Activated naive CD4-positive, alpha-beta T cell treated with anti-CD3 and anti-CD28 coated beads, Interleukin-2, amount 50 U/mL, for 24 hours (primary cell): ENCODE results near the gene RTP4.

Experiments
- H3K27ac Mint-ChIP-seq: one replicate; pipeline ENCODE4 v1.8.0; 2021; ENCODE audit warnings: mild to moderate bottlenecking, mixed read lengths
- H3K27me3 Mint-ChIP-seq: one replicate; pipeline ENCODE4 v1.8.0; 2021; ENCODE audit warnings: mixed read lengths
- H3K36me3 Mint-ChIP-seq: one replicate; pipeline ENCODE4 v1.8.0; 2021; ENCODE audit warnings: mixed read lengths
- H3K4me1 Mint-ChIP-seq: one replicate; pipeline ENCODE4 v1.8.0; 2021; ENCODE audit warnings: mixed read lengths
- H3K4me3 Mint-ChIP-seq: one replicate; pipeline ENCODE4 v1.8.0; 2021; ENCODE audit warnings: mild to moderate bottlenecking, mixed read lengths
- H3K9me3 Mint-ChIP-seq: one replicate; pipeline ENCODE4 v1.8.0; 2021; ENCODE audit warnings: mixed read lengths

Gene RTP4, protein sequence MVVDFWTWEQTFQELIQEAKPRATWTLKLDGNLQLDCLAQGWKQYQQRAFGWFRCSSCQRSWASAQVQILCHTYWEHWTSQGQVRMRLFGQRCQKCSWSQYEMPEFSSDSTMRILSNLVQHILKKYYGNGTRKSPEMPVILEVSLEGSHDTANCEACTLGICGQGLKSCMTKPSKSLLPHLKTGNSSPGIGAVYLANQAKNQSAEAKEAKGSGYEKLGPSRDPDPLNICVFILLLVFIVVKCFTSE

DNA sequence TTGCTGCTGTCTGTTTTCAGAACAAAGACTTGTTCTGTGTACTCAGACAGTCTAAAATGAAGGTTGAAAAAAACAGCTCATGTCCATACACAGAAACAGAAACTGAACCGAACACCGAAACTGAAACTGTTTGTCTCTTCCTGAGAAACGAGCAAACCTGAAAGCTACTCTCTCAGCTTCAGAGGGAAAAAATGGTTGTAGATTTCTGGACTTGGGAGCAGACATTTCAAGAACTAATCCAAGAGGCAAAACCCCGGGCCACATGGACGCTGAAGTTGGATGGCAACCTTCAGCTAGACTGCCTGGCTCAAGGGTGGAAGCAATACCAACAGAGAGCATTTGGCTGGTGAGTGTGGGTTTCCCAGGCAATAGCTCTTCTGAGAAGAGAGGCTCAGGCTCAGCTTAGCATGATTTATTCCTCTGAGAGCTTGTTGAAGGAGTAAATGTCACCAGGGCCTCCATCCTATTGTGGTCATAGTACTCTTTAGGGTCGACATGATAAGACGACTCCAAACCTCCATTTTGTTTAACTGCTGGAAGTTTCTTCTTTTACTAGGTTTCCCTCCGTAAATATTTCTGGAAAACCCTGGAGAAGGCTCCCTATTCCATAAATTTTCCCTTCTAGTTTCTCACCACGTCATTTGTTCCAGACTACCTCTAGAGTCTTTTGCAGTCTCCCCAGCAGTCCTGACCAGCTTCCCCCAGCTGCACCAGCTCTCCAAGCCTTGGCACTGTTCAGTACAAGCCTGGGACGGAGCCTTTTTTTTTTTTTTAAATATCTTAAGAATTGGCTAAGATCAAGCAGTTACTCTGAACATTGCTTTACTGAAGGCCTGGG is at the start of gene RTP4:
Gene RTP4, plus strand, starts transcription at position 135 of the 838 bp plus-strand sequence. Its CDS starts 57 bp downstream, at position 192.
- peak within 1 kb of the TSS; percentile 97 for H3K4me3 Mint-ChIP-seq
- no peaks in the 10 kb centered on the region for H3K9me3 Mint-ChIP-seq
- H3K4me1 Mint-ChIP-seq = peaks cover 43% of the 10 kb centered on the region
- H3K36me3 Mint-ChIP-seq = peaks cover 25% of the 10 kb centered on the region
- no peaks in the 10 kb centered on the region for H3K27me3 Mint-ChIP-seq
- peak within 1 kb of the TSS; percentile 99 for H3K27ac Mint-ChIP-seq

DNA sequence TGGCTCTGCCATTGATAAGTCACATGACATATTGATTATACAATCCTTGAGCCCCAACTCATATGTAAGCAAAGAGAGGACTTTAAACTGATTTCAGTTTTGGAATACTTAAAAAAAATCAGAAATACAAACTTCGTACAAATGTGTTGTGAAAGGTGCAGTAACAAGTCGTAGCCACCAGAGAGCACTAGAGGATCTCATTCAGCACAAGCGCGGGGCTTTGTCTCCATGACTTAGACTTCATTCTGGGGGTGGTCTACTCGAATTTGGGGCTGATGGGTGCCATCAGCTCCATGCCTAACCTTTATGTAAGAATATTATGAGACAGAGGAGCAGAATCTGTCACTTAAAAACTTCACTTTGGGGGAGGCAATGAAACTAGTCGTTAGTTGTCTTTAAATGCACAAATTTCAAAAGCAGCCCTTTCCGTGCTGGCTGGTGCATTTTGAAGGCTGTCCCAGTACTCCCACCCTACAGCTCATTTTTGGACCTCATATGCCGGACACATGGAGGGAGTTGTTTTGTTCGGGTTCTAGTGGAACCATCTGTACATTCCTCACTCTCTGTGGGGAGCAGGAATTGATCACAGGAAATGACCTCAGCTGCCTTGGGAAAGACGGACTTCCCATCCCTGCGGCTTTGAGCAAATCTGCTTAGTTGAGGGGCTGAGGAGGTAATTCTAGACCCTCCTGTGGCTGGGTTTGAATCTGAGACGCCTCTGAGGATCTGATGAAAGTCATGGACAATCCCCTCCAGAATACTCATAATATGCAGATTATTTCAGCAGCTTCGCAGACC is 49.2 kb upstream of the RTP4 start:
- H3K9me3 Mint-ChIP-seq = no peaks in the 10 kb centered on the region
- peaks cover 15% of the 10 kb centered on the region for H3K27me3 Mint-ChIP-seq
- peak overlapping the region; percentile 58 for H3K4me3 Mint-ChIP-seq
- H3K27ac Mint-ChIP-seq = no peak overlapping the region
- H3K36me3 Mint-ChIP-seq = no peaks in the 10 kb centered on the region
- H3K4me1 Mint-ChIP-seq = peaks cover 8% of the 10 kb centered on the region

DNA sequence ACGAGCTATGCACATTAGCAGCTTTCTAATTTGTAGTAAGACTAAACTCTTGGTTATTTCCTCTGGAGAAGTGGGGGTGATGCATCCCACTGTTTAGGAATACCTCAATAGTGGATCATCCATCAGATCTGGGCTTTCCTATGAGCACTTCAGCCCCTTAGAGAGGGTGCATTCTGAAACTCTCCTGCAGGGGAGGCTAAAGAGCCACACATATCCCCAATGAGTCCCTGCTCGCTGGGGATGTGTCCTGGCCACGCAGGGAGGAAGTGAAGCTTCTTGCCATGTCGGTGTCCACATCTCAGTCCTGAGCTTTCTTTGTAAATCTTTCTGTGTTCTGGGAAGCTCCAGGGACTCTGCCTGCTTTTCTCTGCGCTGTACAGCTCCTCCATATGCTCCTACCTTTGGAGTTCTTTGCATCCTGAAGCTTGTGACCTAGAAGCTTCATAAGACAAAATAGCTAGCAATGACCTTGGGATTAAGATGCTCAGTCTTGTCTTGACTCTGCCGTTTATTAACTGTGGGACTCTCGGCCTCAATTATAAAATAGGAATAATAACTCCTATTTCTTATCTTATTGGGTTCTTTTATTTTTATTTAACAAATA is 48.4 kb upstream of the RTP4 start:
- H3K9me3 Mint-ChIP-seq = no peaks in the 10 kb centered on the region

DNA sequence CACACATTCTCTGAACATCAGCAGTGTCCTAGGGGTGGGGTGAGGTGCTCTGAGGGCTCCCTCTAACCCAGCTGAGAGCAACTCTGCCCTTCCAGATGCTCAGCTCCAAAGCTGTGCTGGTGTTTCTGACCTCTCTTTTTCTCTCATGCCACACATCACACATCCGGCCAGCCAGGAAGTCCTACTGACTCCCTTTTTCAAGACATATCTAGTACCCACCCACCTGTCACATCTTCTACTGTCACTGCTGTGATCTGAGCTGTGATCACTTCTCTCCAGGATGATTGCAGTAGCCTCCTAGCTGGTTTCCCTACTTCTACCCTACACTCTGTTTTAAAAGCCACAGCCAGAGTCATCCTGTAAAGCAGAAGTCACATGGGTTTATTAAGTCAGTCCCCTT is 46.4 kb upstream of the RTP4 start:
- Mint-ChIP-seq H3K4me3 (no peak overlapping the region), H3K9me3 (no peaks in the 10 kb centered on the region), H3K27ac (no peak overlapping the region), H3K4me1 (peaks cover 8% of the 10 kb centered on the region), H3K27me3 (peaks cover 8% of the 10 kb centered on the region), H3K36me3 (no peaks in the 10 kb centered on the region)

More for the DNA sequence above, 48.4 kb upstream of the RTP4 start:
- no peak overlapping the region for H3K4me3 Mint-ChIP-seq
- peaks cover 13% of the 10 kb centered on the region for H3K27me3 Mint-ChIP-seq
- no peaks in the 10 kb centered on the region for H3K36me3 Mint-ChIP-seq
- H3K4me1 Mint-ChIP-seq = peaks cover 8% of the 10 kb centered on the region
- no peak overlapping the region for H3K27ac Mint-ChIP-seq

DNA sequence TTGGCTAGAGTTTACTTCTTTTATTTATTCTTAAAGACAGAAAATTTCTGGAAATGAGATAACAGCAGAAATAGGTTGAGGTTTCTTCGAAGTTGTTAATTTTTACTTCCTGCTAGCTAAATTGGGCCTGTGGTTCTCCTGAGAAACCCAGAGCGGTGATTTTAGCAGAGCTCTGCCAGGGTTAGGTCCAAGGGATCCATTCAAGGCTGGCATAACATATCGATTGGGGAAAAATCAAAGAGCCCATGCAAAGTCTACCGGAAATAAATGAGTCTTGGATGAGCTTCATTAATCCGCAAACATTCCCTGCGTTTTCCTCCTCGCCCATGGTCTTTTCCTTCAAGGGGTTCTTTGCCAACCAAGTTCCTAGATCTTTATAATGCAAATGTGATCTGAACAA is 45.9 kb upstream of the RTP4 start:
- Mint-ChIP-seq H3K27ac (no peak overlapping the region), H3K36me3 (no peaks in the 10 kb centered on the region), H3K4me1 (peaks cover 8% of the 10 kb centered on the region), H3K27me3 (peaks cover 6% of the 10 kb centered on the region), H3K4me3 (no peak overlapping the region), H3K9me3 (no peaks in the 10 kb centered on the region)

DNA sequence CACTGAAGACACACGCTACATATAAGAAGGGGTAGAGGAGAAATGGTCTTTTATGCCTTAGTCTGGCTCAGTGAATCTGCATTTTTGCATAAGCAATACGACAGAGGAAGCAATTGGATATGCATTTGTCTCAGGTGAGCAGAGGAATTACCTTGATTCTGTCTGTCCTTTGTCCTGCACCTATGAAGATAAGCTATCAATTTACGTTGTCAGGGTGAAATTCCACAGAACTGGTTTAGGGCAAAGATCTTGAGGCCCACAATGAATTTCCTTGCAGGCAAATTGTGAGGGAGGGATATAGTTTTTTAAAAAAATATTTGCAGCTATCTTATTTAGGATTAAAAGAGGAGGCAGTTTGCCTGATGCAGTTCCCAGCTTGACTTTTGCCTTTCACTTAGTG is 45.1 kb upstream of the RTP4 start:
- Mint-ChIP-seq H3K4me1 (peaks cover 8% of the 10 kb centered on the region), H3K36me3 (no peaks in the 10 kb centered on the region), H3K4me3 (no peak overlapping the region), H3K27ac (no peak overlapping the region), H3K9me3 (no peaks in the 10 kb centered on the region), H3K27me3 (peaks cover 6% of the 10 kb centered on the region)

DNA sequence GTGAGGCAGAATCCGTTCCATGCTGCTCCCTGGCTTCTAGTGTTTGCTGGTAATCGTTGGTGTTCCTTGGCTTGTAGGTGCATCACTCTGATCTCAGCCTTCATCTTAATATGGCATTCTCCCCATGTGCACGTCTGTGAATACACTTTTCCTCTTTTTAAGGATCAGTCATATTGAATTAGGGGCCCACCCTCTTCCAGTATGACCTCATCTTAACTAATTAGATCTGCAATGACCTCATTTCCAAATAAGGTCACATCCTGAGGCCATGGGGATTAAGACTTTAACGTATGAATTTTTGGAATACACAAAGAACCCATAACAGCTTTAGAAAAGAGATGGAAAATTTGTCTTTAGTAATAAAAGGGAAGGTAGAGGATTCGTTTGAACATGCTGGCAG is 42.6 kb upstream of the RTP4 start:
- Mint-ChIP-seq H3K27ac (no peak overlapping the region), H3K27me3 (peaks cover 3% of the 10 kb centered on the region)

DNA sequence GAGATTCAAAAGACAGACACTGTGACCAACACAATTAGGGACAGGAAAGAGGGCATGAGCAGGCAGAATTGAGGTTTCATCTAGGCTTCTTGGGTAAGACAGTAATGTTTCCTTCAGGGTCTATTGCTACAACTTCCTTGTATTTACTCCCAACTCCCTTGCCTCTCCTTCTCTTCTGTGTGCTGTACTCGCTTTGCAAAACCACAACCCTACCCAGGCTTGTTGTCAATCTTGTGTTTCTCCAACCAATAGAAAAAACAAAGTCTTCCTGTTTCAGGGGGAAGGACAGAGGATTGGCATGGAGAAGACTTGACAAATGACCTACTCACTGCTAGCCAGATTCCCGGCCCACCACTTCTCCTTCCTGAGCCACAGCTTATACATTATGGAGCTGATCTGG is 40.3 kb upstream of the RTP4 start:
- Mint-ChIP-seq H3K36me3 (no peaks in the 10 kb centered on the region), H3K4me3 (no peak overlapping the region), H3K27ac (no peak overlapping the region), H3K27me3 (peaks cover 3% of the 10 kb centered on the region), H3K9me3 (no peaks in the 10 kb centered on the region), H3K4me1 (no peaks in the 10 kb centered on the region)

More for the DNA sequence above, 42.6 kb upstream of the RTP4 start:
- Mint-ChIP-seq H3K36me3 (no peaks in the 10 kb centered on the region), H3K4me3 (no peak overlapping the region), H3K9me3 (no peaks in the 10 kb centered on the region), H3K4me1 (no peaks in the 10 kb centered on the region)

DNA sequence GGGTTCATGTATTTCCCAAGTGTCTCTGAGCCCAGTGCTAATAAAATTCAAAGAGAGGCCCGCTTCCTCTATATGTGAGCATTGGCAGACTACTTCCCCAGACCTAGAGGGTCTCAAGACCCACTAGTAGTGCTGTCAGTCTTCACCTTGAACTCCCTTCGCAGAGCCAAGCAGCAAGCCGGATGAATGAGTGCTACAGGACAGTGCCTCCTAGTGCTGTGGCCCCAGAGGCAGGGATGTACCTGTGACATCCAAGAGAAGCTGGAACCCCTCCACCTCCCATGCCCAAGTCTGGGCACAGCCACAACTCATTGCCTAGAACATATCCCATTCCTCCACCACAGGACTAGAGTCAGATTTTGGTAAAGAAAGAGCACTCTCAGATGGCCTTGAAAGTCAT is 39.5 kb upstream of the RTP4 start:
- Mint-ChIP-seq H3K4me3 (no peak overlapping the region), H3K4me1 (no peaks in the 10 kb centered on the region), H3K27me3 (peaks cover 3% of the 10 kb centered on the region), H3K9me3 (no peaks in the 10 kb centered on the region), H3K36me3 (no peaks in the 10 kb centered on the region), H3K27ac (no peak overlapping the region)

DNA sequence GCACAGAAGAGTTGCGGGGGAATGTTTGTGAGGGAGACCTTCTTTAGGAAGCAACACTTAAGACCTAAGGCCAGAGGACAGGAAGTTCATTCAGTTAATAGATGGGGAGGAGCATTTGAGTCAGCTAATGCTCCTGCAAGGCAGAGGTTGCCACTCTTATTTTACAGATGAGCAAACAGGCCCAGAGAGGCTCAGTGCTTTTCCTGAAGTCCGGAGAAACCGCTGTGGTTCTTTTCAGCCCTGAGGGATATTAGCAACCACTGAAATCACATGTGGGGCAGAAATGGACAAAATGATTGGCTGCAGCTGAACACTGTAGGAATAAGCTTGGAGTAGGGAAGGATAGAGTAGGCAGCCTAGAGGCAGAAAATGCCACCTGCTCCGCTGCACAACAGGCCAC is 33.3 kb upstream of the RTP4 start:
- Mint-ChIP-seq H3K9me3 (no peaks in the 10 kb centered on the region), H3K36me3 (no peaks in the 10 kb centered on the region), H3K27me3 (no peaks in the 10 kb centered on the region), H3K4me1 (no peaks in the 10 kb centered on the region), H3K4me3 (no peak overlapping the region), H3K27ac (no peak overlapping the region)

DNA sequence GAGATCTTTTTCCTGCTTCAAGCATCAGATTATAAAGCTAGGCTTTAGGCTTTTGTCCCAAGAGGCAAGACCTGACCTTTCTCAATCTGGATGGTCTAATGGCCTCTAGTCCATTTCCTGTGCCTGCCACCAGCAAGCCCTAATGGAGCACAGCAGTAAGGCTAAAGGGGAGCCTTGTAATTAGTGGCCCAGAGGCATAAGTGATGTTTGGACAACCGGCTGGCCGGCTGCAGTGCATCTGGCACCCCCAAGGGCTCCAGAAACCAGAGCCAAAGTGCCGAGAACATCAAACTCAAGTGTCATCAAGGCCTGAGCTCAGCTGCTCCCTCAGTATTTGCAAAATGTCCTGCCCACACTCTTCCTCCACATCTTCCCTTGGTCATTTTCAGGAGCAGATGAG is 31.9 kb upstream of the RTP4 start:
- no peaks in the 10 kb centered on the region for H3K36me3 Mint-ChIP-seq
- no peak overlapping the region for H3K4me3 Mint-ChIP-seq
- no peaks in the 10 kb centered on the region for H3K27me3 Mint-ChIP-seq
- H3K9me3 Mint-ChIP-seq = no peaks in the 10 kb centered on the region
- H3K4me1 Mint-ChIP-seq = no peaks in the 10 kb centered on the region
- H3K27ac Mint-ChIP-seq = no peak overlapping the region

DNA sequence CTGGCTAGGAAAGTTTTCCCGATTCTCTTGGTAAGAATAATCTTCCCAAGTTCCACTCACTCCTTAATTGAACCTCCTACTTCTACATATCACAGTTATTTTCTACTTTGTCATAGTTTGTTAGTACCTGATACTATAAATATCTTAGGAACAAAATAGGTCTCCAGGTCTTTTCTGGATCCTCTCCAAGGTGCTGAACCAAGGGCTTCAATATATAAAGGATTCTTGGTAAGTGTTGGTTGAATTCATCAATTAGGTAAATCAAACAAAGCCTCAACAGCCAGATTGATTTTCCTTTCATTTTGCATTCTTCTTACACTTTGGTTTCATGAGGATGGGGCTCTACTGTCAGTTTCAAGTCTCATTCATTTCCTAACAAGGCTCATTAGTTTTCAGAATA is 27.6 kb upstream of the RTP4 start:
- Mint-ChIP-seq H3K36me3 (no peaks in the 10 kb centered on the region), H3K4me1 (no peaks in the 10 kb centered on the region), H3K9me3 (no peaks in the 10 kb centered on the region), H3K27me3 (peaks cover 3% of the 10 kb centered on the region), H3K4me3 (no peak overlapping the region), H3K27ac (no peak overlapping the region)

DNA sequence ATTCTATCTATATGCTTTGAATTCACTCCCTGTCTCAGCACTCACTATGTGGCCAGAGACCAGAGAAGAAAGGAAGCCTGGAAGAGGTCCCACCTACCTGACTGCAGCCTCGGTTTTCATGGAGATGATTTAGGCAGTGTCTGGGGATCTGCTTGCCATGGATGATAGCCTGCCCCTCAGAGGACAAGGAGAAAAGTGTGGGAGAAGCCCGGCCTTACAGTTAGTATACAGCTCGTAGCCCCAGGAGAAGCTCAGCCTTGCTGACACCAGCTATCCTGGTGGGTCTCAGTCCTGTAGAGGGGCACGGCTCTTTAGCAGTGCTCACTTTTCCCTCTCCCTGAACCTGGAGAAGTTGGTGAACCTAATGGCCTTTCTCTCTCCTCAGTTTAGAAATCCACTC is 25.9 kb upstream of the RTP4 start:
- H3K4me1 Mint-ChIP-seq = no peaks in the 10 kb centered on the region
- H3K9me3 Mint-ChIP-seq = no peaks in the 10 kb centered on the region
- H3K4me3 Mint-ChIP-seq = no peak overlapping the region
- H3K27me3 Mint-ChIP-seq = peaks cover 3% of the 10 kb centered on the region
- no peaks in the 10 kb centered on the region for H3K36me3 Mint-ChIP-seq
- no peak overlapping the region for H3K27ac Mint-ChIP-seq

DNA sequence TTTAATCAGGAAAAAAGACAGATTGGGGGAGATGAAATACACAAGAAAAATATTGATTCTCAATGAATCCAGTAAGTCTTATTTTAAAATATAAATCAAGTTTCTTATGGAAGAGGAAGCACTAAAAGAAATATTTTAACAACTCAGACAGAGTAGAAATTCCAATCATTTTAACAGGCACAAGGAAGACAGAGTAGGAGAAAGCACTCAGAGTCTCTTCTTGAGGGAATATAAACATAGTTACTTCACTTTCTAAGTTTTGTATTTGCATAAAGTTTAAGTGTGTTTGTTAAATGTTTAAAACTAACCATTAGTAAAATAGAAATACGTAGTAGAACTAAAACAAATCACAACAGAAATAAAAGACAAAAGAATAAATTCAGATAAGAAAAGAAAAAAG is 24.5 kb upstream of the RTP4 start:
- Mint-ChIP-seq H3K36me3 (no peaks in the 10 kb centered on the region), H3K4me1 (no peaks in the 10 kb centered on the region), H3K9me3 (no peaks in the 10 kb centered on the region), H3K27me3 (peaks cover 4% of the 10 kb centered on the region), H3K27ac (no peak overlapping the region), H3K4me3 (no peak overlapping the region)
